Upper lobe of left lung (tissue), 4 donors: Measurements from ENCODE around the gene CYB5A.

Experiments
- CTCF ChIP-seq, 6 experiments: fragments of 450-650 bp in 4 of 6; fragments of 200-600 bp in 2 of 6; sonication (generic) in 2 of 6; IDR thresholded peaks; one replicate each; pipeline ENCODE4 v1.5.1; 2016 to 2019; ENCODE audit warnings: antibody characterized with exemption in 6 of 6
- EP300 ChIP-seq, 4 donors: sonication (generic); formaldehyde crosslinking; IDR thresholded peaks; one replicate each; pipeline ENCODE4 v1.5.1; 2017; ENCODE audit warnings: antibody characterized with exemption in 4 of 4, control low read depth in 2 of 4
- POLR2A ChIP-seq, 4 donors: fragments of 450-650 bp; IDR thresholded peaks; one replicate each; pipeline ENCODE4 v1.5.1; 2016 to 2017; ENCODE audit warnings: antibody characterized with exemption in 4 of 4, mild to moderate bottlenecking in 2 of 4
- POLR2AphosphoS5 ChIP-seq, 2 donors: sonication (generic); formaldehyde crosslinking; IDR thresholded peaks; one replicate each; pipeline ENCODE4 v1.5.1; 2017; ENCODE audit warnings: antibody characterized with exemption in 2 of 2

DNA sequence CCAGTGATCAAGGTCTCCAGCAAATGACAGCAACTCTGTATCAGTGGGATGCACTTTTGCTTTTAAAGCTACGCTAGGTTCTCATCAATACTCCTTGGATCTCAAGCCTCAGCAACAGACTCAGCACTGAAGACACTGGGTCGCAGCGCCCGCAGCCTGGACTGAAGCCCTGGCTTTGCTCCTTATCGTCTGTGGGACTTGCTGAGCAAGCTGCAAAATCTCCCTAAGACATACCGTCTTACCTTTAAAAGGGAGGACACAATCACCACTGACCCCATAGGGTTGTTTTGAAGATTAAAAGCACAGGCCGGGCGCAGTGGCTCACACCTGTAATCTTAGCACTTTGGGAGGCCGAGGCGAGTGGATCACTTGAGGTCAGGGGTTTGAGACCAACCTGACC, 8.1 kb downstream of the CYB5A start:
- TF ChIP-seq POLR2AphosphoS5 (IDR thresholded peaks at IDR 0.05) (no peak), CTCF (IDR thresholded peaks at IDR 0.05) (no peak), EP300 (IDR thresholded peaks at IDR 0.05) (no peak), POLR2A (IDR thresholded peaks at IDR 0.05) (no peak)
